H1 (cell line): ENCODE measurements around the gene SLC16A9. TPM values are rescaled to one million over a fixed set of nuclear protein-coding genes. Genes with fewer than 3 reads are reported as not detected.

ENCODE experiments used
- CHD7 ChIP-seq: fragments of 300-600 bp; sonication (generic); IDR thresholded peaks from 2 replicates; pipeline ENCODE4 v1.7.1; 2012; ENCODE audit warnings: low read length, moderate library complexity, mild to moderate bottlenecking, inconsistent platforms; ENCODE audit not compliant: insufficient replicate concordance
- JUND ChIP-seq: IDR thresholded peaks from 2 replicates; pipeline ENCODE4 v1.6.1; 2011; ENCODE audit warnings: mild to moderate bottlenecking, improper control_type of control experiment, low read length
- KDM1A ChIP-seq: fragments of 200-600, 300-600 bp; sonication (generic); IDR thresholded peaks from 2 replicates; pipeline ENCODE4 v1.7.1; 2016; ENCODE audit warnings: mild to moderate bottlenecking, low read length, borderline replicate concordance
- KDM4A ChIP-seq: IDR thresholded peaks from one replicate; pipeline ENCODE4 v1.7.1; 2012; ENCODE audit warnings: low read depth, mild to moderate bottlenecking, moderate library complexity, low read length, inconsistent platforms; ENCODE audit not compliant: severe bottlenecking
- TCF12 ChIP-seq: IDR thresholded peaks from 2 replicates; pipeline ENCODE4 v1.6.1; 2011; ENCODE audit warnings: low read depth, mild to moderate bottlenecking, low read length
- polyA plus RNA-seq, 7 experiments: library from polyadenylated mRNA; depleted of rRNA in 3 of 7; stranded (reverse) in 5 of 7; unstranded in 2 of 7; fragments of >200 nt in 5 of 7; fragments of 200-250 nt in 2 of 7; gene quantifications; 1 replicate in 5 of 7; 2 replicates in 1 of 7; 4 replicates in 1 of 7; pipeline versions ENCODE4 v1.2.1 to v1.2.3, GENCODE V29; 2011 to 2013; ENCODE audit warnings: missing spikeins in 2 of 7, mixed read lengths in 2 of 7
- total RNA-seq: library from RNA; stranded (reverse); fragmentation: NEBNext Ultra II Directional; extraction: Animal tissue kit (Norgen Biotek cat#: 25700); gene quantifications from 2 replicates; pipeline ENCODE4 v1.2.1, GENCODE V29; 2021

The SLC16A9 gene
- total and polyA plus RNA-seq, 2 of the 8 experiments (the other 6 are each of a cell fraction or from before 2014, with no cell fraction given), result 11.2 to 20.5 TPM

- TF ChIP-seq TCF12 (no peak), JUND (no peak), KDM4A (no peak), KDM1A (no peak), CHD7 (no peak)
- TF ChIP-seq, all 59 proteins: peak for 0
Observed at GRCh38 chr10:59720377-59720776, 10.7 kb upstream of the SLC16A9 start (continued).
